Type B pancreatic cell (in vitro differentiated cells): Measurements from ENCODE around the gene C6orf118. TPM values are rescaled to one million over a fixed set of nuclear protein-coding genes. Genes with fewer than 3 reads are reported as not detected.

ENCODE experiments used
- DNase-seq: peaks from one replicate; pipeline ENCODE4 v3.0.0; 2021; ENCODE audit warnings: mixed read lengths; ENCODE audit not compliant: unreplicated experiment; ENCODE audit errors: extremely low spot score
- H3K27ac Mint-ChIP-seq: 2 replicates; pipeline ENCODE4 v1.8.0; 2021; ENCODE audit warnings: mild to moderate bottlenecking, mixed read lengths
- H3K27me3 Mint-ChIP-seq: 2 replicates; pipeline ENCODE4 v1.8.0; 2021; ENCODE audit warnings: mixed read lengths
- H3K36me3 Mint-ChIP-seq: 2 replicates; pipeline ENCODE4 v1.8.0; 2021; ENCODE audit warnings: mixed read lengths
- H3K4me1 Mint-ChIP-seq: one replicate; pipeline ENCODE4 v1.8.0; 2021; ENCODE audit warnings: mixed read lengths; ENCODE audit not compliant: unreplicated experiment
- H3K4me3 Mint-ChIP-seq: 2 replicates; pipeline ENCODE4 v1.8.0; 2021; ENCODE audit warnings: mild to moderate bottlenecking, mixed read lengths
- H3K9me3 Mint-ChIP-seq: 2 replicates; pipeline ENCODE4 v1.8.0; 2021; ENCODE audit warnings: mixed read lengths
- CTCF ChIP-seq: fragments of 200-600 bp; sonication (generic); conservative IDR thresholded peaks from 2 replicates; pipeline ENCODE4 v1.5.0; 2021; ENCODE audit warnings: antibody characterized with exemption, mild to moderate bottlenecking
- long read RNA-seq: library from polyadenylated mRNA; unstranded; transcript quantifications from one replicate; pipeline ENCODE4 v2.0.0, GENCODE V29; 2020
- total RNA-seq: library from RNA; stranded (reverse); gene quantifications from 2 replicates; pipeline ENCODE4 v1.2.1, GENCODE V29; 2021; ENCODE audit warnings: low replicate concordance

C6orf118 gene
- 0.50 and 6.1 TPM in 2 replicates for total RNA-seq
- long read RNA-seq, partial matches to known transcripts = 3 of 4 reads
- long read RNA-seq, other reads (novel, unspliced or antisense) = 1 of 4 reads

GRCh38 chr6:165308926-165309731, at the start of gene C6orf118:
Gene C6orf118, minus strand, starts transcription at chr6:165309605. Its CDS starts 19 bp downstream, at chr6:165309586.
- Mint-ChIP-seq H3K4me3 (peak within 1 kb of the TSS; percentile 91), H3K36me3 (no peaks in the 10 kb centered on the region), H3K9me3 (no peaks in the 10 kb centered on the region), H3K27me3 (peaks cover 20% of the 10 kb centered on the region), H3K4me1 (peaks cover 11% of the 10 kb centered on the region), H3K27ac (peak within 1 kb of the TSS; percentile 74)
- peak; percentile 81 for DNase-seq
- TF ChIP-seq CTCF = no peak

- Mint-ChIP-seq H3K9me3 (peaks cover 6% of the 10 kb centered on the region), H3K27me3 (no peaks in the 10 kb centered on the region), H3K4me1 (no peaks in the 10 kb centered on the region), H3K4me3 (no peak overlapping the region), H3K27ac (no peak overlapping the region), H3K36me3 (peaks cover 10% of the 10 kb centered on the region)
- no peak for TF ChIP-seq CTCF
- no peak for DNase-seq
Observed at GRCh38 chr6:165345700-165346099, 36.3 kb upstream of the C6orf118 start.

- no peaks in the 10 kb centered on the region for H3K36me3 Mint-ChIP-seq
- H3K27me3 Mint-ChIP-seq = no peaks in the 10 kb centered on the region
- no peaks in the 10 kb centered on the region for H3K4me1 Mint-ChIP-seq
- no peak for TF ChIP-seq CTCF
- no peak for DNase-seq
- no peak overlapping the region for H3K27ac Mint-ChIP-seq
- no peaks in the 10 kb centered on the region for H3K9me3 Mint-ChIP-seq
- H3K4me3 Mint-ChIP-seq = no peak overlapping the region
Observed at GRCh38 chr6:165340532-165340931, 31.1 kb upstream of the C6orf118 start.

GRCh38 chr6:165325609-165326008, 16.2 kb upstream of the C6orf118 start:
- TF ChIP-seq CTCF = no peak
- H3K27ac Mint-ChIP-seq = no peak overlapping the region
- no peaks in the 10 kb centered on the region for H3K4me1 Mint-ChIP-seq
- H3K27me3 Mint-ChIP-seq = no peaks in the 10 kb centered on the region
- DNase-seq = no peak
- peaks cover 13% of the 10 kb centered on the region for H3K9me3 Mint-ChIP-seq
- H3K36me3 Mint-ChIP-seq = peaks cover 6% of the 10 kb centered on the region
- H3K4me3 Mint-ChIP-seq = no peak overlapping the region

- peak overlapping the region; percentile 60 for H3K27ac Mint-ChIP-seq
- H3K4me1 Mint-ChIP-seq = no peaks in the 10 kb centered on the region
- TF ChIP-seq CTCF = no peak
- H3K4me3 Mint-ChIP-seq = peak overlapping the region; percentile 43
- no peaks in the 10 kb centered on the region for H3K27me3 Mint-ChIP-seq
- DNase-seq = no peak
- peaks cover 6% of the 10 kb centered on the region for H3K36me3 Mint-ChIP-seq
- H3K9me3 Mint-ChIP-seq = peaks cover 14% of the 10 kb centered on the region
Observed at GRCh38 chr6:165321555-165322145, 12.2 kb upstream of the C6orf118 start.
